Regular cardiac myocyte (primary cell): Measurements from ENCODE around the gene GLRA2. TPM values are rescaled to one million over a fixed set of nuclear protein-coding genes. Genes with fewer than 3 reads are reported as not detected.

ENCODE experiments used
- total RNA-seq: library from RNA; depleted of rRNA; stranded (reverse); fragments of >200 nt; gene quantifications from 2 replicates; pipeline ENCODE4 v1.2.3, GENCODE V29; 2014

GLRA2 gene
- not detected in 2 replicates for total RNA-seq

GRCh38 chrX:14529290-14529989 lies at the start of gene GLRA2:
Gene GLRA2 (plus strand): TSS chrX:14529536. CDS start chrX:14530058, 522 bp downstream.

